Measurements from ENCODE around the gene MTFR2. TPM values are rescaled to one million over a fixed set of nuclear protein-coding genes. Genes with fewer than 3 reads are reported as not detected.

The MTFR2 gene
- total and polyA plus RNA-seq, 2 of the 13 experiments (the other 11 are each of a cell fraction or from before 2014, with no cell fraction given), result 6.7 to 10.7 TPM

GRCh38 chr6:136250686-136251008, 536 bp upstream of the MTFR2 start:
- H3K9me3 ChIP-seq (ENCODE audit: low read length), result no peaks in the 10 kb centered on the region
- H3K4me3 ChIP-seq (replicated peaks in 1 of 3; ENCODE audit: insufficient read depth in 1 of 3, low read depth in 2 of 3, low read length in 3 of 3), result peak overlapping the region; percentile 62 to 96 (median 63)
- intact Hi-C loops (cut with micrococcal nuclease; ENCODE audit: unreplicated experiment), result loop anchor here (1.0 to 2.0 kb wide), 2 partner anchors 40 to 66 kb away; no protein-coding TSS in a partner anchor
- no peaks in the 10 kb centered on the region for H3K36me3 ChIP-seq (replicated peaks in 1 of 2; ENCODE audit: control insufficient read depth in 1 of 2, insufficient read depth in 2 of 2, low read length in 2 of 2)
- in situ Hi-C loops (cut with HindIII; ENCODE audit: extremely low pct_ligation_motif_present, low pct_unique_long_range_greater_than_20kb), result loop anchor here (5.0 kb wide), 1 partner anchor 37 kb away; the partner anchor contains the start of gene BCLAF1
- peak overlapping the region; percentile 57 for H3K27ac ChIP-seq (ENCODE audit: extremely low read length, insufficient read depth, low read length)
- ChIA-PET CTCF (ENCODE audit: low intra/inter-chr PET ratio, low total read pairs) (no interaction called here), POLR2A (interaction anchor here (0.8 to 4.8 kb wide), 7 partner anchors 9 to 39 kb away, joined by 3 to 85 read pairs (median 7); partner anchors contain the start of gene BCLAF1)
- WGBS (ENCODE audit: low lambda C conversion rate), result 2% methylated on average over 8 of the region's 8 CpGs
- H3K79me2 ChIP-seq (ENCODE audit: insufficient read depth, low read length), result peaks cover 4% of the 10 kb centered on the region
- TSS peak; percentile 76 for BruUV-seq (replicated peaks)
- no peaks in the 10 kb centered on the region; a peak in 1 of 5 replicates for H3K27me3 ChIP-seq (ENCODE audit: control insufficient read depth in 1 of 2, insufficient read depth in 2 of 2, low read length in 2 of 2)
- H3K4me1 ChIP-seq (ENCODE audit: insufficient read depth, low read length), result peaks cover 19% of the 10 kb centered on the region
- peak overlapping the region; percentile 10 for H2AFZ ChIP-seq (ENCODE audit: low read length)
- H3K4me2 ChIP-seq (ENCODE audit: low read depth, low read length), result peak overlapping the region; percentile 86
- ATAC-seq, result peak; percentile 29
- no peaks in the 10 kb centered on the region for H4K20me1 ChIP-seq (ENCODE audit: insufficient read depth, low read length)
- no peak for DNase-seq (ENCODE audit: low spot score)
- H3K9ac ChIP-seq (ENCODE audit: insufficient read depth, low read depth, low read length), result peak overlapping the region; percentile 72
- no peak for FAIRE-seq
- no peak for TF ChIP-seq ZNF768 (CRISPR knock-in tag; IDR thresholded peaks at IDR 0.05)
- 0 out of 2 replicates have a peak, but pooled peaks have one; percentile 3 for TF ChIP-seq ZNF563 (CRISPR knock-in tag; IDR thresholded peaks at IDR 0.05)
- 0 out of 2 replicates have a peak, but pooled peaks have one; percentile 17 for TF ChIP-seq KLF6 (CRISPR knock-in tag; IDR thresholded peaks at IDR 0.05)
- 0 out of 2 replicates have a peak, but pooled peaks have one; percentile 5 for TF ChIP-seq KLF12 (CRISPR knock-in tag; IDR thresholded peaks at IDR 0.05; ENCODE audit: borderline replicate concordance)
- TF ChIP-seq, protein P1, sequence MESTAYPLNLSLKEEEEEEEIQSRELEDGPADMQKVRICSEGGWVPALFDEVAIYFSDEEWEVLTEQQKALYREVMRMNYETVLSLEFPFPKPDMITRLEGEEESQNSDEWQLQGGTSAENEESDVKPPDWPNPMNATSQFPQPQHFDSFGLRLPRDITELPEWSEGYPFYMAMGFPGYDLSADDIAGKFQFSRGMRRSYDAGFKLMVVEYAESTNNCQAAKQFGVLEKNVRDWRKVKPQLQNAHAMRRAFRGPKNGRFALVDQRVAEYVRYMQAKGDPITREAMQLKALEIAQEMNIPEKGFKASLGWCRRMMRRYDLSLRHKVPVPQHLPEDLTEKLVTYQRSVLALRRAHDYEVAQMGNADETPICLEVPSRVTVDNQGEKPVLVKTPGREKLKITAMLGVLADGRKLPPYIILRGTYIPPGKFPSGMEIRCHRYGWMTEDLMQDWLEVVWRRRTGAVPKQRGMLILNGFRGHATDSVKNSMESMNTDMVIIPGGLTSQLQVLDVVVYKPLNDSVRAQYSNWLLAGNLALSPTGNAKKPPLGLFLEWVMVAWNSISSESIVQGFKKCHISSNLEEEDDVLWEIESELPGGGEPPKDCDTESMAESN (CRISPR knock-in tag; conservative IDR thresholded peaks at IDR 0.05), result no peak
- no peak for TF ChIP-seq KLF11 (CRISPR knock-in tag; IDR thresholded peaks at IDR 0.05)
- 0 out of 2 replicates have a peak, but pooled peaks have one; percentile 6 for TF ChIP-seq JUN (CRISPR knock-in tag; IDR thresholded peaks at IDR 0.05)
- no peak for TF ChIP-seq SP140L (CRISPR knock-in tag; IDR thresholded peaks at IDR 0.05; ENCODE audit: borderline replicate concordance)
- no peak for TF ChIP-seq ZEB1 (IDR thresholded peaks at IDR 0.05; ENCODE audit: insufficient replicate concordance, low read depth)
- TF ChIP-seq NFIC (IDR thresholded peaks at IDR 0.05; ENCODE audit: low read length), result 0 out of 2 replicates have a peak, but pooled peaks have one; percentile 17
- TF ChIP-seq, protein P2, sequence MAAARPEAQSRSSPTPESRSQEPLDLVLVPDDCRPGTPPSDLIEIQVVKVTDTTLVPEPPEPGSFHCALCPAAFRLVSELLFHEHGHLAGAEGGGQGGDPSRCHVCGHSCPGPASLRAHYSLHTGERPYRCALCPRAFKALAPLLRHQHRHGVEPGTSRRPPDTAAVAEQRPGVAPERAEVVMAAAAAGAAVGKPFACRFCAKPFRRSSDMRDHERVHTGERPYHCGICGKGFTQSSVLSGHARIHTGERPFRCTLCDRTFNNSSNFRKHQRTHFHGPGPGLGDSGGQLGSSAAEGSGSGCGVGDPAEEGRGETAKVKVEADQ (CRISPR knock-in tag; IDR thresholded peaks at IDR 0.05; ENCODE audit: borderline replicate concordance), result 0 out of 2 replicates have a peak, but pooled peaks have one; percentile 11
- TF ChIP-seq ZNF230 (CRISPR knock-in tag; IDR thresholded peaks at IDR 0.05), result peak; percentile 52; the same call in 1 of the 2 replicates
- TF ChIP-seq, protein P3, sequence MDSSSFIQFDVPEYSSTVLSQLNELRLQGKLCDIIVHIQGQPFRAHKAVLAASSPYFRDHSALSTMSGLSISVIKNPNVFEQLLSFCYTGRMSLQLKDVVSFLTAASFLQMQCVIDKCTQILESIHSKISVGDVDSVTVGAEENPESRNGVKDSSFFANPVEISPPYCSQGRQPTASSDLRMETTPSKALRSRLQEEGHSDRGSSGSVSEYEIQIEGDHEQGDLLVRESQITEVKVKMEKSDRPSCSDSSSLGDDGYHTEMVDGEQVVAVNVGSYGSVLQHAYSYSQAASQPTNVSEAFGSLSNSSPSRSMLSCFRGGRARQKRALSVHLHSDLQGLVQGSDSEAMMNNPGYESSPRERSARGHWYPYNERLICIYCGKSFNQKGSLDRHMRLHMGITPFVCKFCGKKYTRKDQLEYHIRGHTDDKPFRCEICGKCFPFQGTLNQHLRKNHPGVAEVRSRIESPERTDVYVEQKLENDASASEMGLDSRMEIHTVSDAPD (CRISPR knock-in tag; IDR thresholded peaks at IDR 0.05), result peak; percentile 7; the same call in 1 of the 2 replicates
- 0 out of 2 replicates have a peak, but pooled peaks have one; percentile 11 for TF ChIP-seq ZSCAN31 (CRISPR knock-in tag; IDR thresholded peaks at IDR 0.05; ENCODE audit: low read depth)
- no peak for TF ChIP-seq MATR3 (CRISPR knock-in tag; IDR thresholded peaks at IDR 0.05)
- TF ChIP-seq WIZ (CRISPR knock-in tag; IDR thresholded peaks at IDR 0.05), result no peak
- 0 out of 2 replicates have a peak, but pooled peaks have one; percentile 5 for TF ChIP-seq ERF (CRISPR knock-in tag; IDR thresholded peaks at IDR 0.05)
- TF ChIP-seq ZNF263 (CRISPR knock-in tag; IDR thresholded peaks at IDR 0.05), result 0 out of 2 replicates have a peak, but pooled peaks have one; percentile 2
- TF ChIP-seq ZNF333 (CRISPR knock-in tag; IDR thresholded peaks at IDR 0.05; ENCODE audit: borderline replicate concordance), result no peak
- peak; percentile 1; the same call in 1 of the 2 replicates for TF ChIP-seq KDM2A (CRISPR knock-in tag; IDR thresholded peaks at IDR 0.05; ENCODE audit: borderline replicate concordance, low read depth)
- TF ChIP-seq ELF3 (CRISPR knock-in tag; IDR thresholded peaks at IDR 0.05), result no peak
- TF ChIP-seq MED1 (CRISPR knock-in tag; IDR thresholded peaks at IDR 0.05), result peak; percentile 3; the same call in 1 of the 2 replicates
- TF ChIP-seq ZNF496 (CRISPR knock-in tag; IDR thresholded peaks at IDR 0.05; ENCODE audit: insufficient replicate concordance), result no peak

All from HepG2 (cell line).